Caco-2 (cell line): ENCODE data around the gene MUC22. TPM values are rescaled to one million over a fixed set of nuclear protein-coding genes. Genes with fewer than 3 reads are reported as not detected.

Experiments
- BruUV-seq: library from RNA; stranded (reverse); fragments of 400-500 nt; replicated peaks from 2 replicates; lab custom pipeline; 2021; lab: Mats Ljungman, UMichigan
- CTCF ChIA-PET: fragments of 300-600 bp; sonication (Branson Sonifier 250); formaldehyde crosslinking; loops from one replicate; lab custom pipeline; 2022; ENCODE audit warnings: antibody characterized with exemption; lab: Charles Lee
- POLR2A ChIA-PET: fragments of 300-600 bp; sonication (Branson Sonifier 250); formaldehyde crosslinking; loops from one replicate; lab custom pipeline; 2022; ENCODE audit warnings: antibody characterized with exemption; lab: Charles Lee
- DNase-seq, 2 experiments: peaks; one replicate each; pipeline versions ENCODE4 v3.0.0 to v3.0.0-alpha.2; 2020 to 2022
- H3K27me3 ChIP-seq: replicated peaks from 2 replicates; pipeline ENCODE4 v1.6.0; 2011; ENCODE audit warnings: low read length; ENCODE audit not compliant: control insufficient read depth, insufficient read depth
- H3K36me3 ChIP-seq: 2 replicates; pipeline ENCODE4 v1.5.1; 2011; ENCODE audit warnings: low read length; ENCODE audit not compliant: control insufficient read depth, insufficient read depth
- H3K4me1 ChIP-seq: fragments of 250-450 bp; sonication (Bioruptor Pico); 2 replicates; pipeline ENCODE4 v1.5.1; 2020; ENCODE audit warnings: mild to moderate bottlenecking
- H3K4me3 ChIP-seq: 2 replicates; pipeline ENCODE4 v1.5.1; 2011; ENCODE audit warnings: low read depth, mild to moderate bottlenecking, control low read depth, low read length
- H3K9me3 ChIP-seq: fragments of 250-450 bp; sonication (Bioruptor Pico); 2 replicates; pipeline ENCODE4 v1.5.1; 2020; ENCODE audit warnings: mild to moderate bottlenecking, moderate library complexity
- H3K27ac Mint-ChIP-seq: one replicate; pipeline ENCODE4 v1.8.0; 2022; ENCODE audit warnings: mixed read lengths; ENCODE audit not compliant: unreplicated experiment
- H3K27me3 Mint-ChIP-seq: one replicate; pipeline ENCODE4 v1.8.0; 2022; ENCODE audit warnings: mixed read lengths; ENCODE audit not compliant: insufficient read depth, unreplicated experiment
- H3K36me3 Mint-ChIP-seq: one replicate; pipeline ENCODE4 v1.8.0; 2022; ENCODE audit warnings: mild to moderate bottlenecking, mixed read lengths; ENCODE audit not compliant: insufficient read depth, unreplicated experiment
- H3K4me1 Mint-ChIP-seq: one replicate; pipeline ENCODE4 v1.8.0; 2022; ENCODE audit warnings: low read depth, mixed read lengths; ENCODE audit not compliant: unreplicated experiment
- H3K4me3 Mint-ChIP-seq: one replicate; pipeline ENCODE4 v1.8.0; 2022; ENCODE audit warnings: mild to moderate bottlenecking, moderate library complexity, mixed read lengths; ENCODE audit not compliant: unreplicated experiment
- H3K9me3 Mint-ChIP-seq: one replicate; pipeline ENCODE4 v1.8.0; 2022; ENCODE audit warnings: mixed read lengths; ENCODE audit not compliant: unreplicated experiment
- CTCF ChIP-seq, 2 experiments: fragments of 200-600 bp in 1 of 2; IDR thresholded peaks; 1 replicate in 1 of 2; 2 replicates in 1 of 2; pipeline versions ENCODE4 v1.5.1 to v1.8.0; 2011 to 2022; ENCODE audit warnings: antibody characterized with exemption in 1 of 2, control low read depth in 1 of 2, inconsistent platforms in 1 of 2, low read depth in 1 of 2, low read length in 1 of 2, mild to moderate bottlenecking in 1 of 2, moderate library complexity in 1 of 2; ENCODE audit not compliant: insufficient read depth in 1 of 2, severe bottlenecking in 1 of 2, unreplicated experiment in 1 of 2
- intact Hi-C: fragments of 100-400 bp; cut with micrococcal nuclease; formaldehyde crosslinking; loops from one replicate; pipeline ENCODE4 v1.10.0; 2022; ENCODE audit not compliant: unreplicated experiment
- total RNA-seq: library from RNA; stranded (reverse); gene quantifications from 2 replicates; pipeline ENCODE4 v1.2.3, GENCODE V29; 2022

Gene MUC22
- total RNA-seq, 1 experiment from 2014 or later = not detected

DNA sequence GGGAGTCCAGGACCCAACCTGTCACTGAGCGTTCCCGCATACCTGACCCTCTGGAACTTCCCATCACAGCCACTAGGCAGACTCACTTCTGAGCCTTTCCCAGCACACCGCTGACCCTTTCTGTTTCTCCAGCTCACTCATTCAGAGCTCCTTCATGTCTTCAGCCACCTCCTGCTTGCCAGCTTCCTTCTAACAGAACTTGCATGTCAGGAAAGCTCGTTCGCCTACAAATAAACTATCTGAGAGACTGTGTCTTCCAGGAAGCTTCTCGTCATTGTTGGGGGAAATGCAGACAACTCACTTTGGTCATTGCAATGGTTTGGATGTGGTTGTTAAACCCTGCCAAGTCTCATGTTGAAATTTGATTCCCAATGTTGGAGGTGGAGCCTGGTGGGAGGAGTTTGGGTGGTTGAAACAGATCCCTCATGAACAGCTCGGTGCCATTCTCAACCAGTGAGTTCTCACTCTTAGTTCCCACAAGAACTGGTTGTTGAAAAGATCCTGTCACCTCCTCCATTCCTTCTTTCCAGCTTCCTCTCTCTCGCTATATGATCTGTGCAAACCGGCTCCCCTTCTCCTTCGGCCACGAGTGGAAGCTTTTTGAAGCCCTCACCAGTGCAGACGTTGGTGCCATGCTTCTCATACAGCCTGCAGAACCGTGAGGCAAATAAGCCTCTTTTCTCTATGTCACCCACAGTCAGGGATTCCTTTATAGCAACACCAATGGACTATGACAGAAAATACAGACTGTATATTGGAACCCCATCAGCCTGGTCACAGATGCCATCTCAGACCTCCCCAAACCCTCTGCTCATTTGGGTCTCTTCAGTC, 28.1 kb upstream of the MUC22 start:
- Mint-ChIP-seq H3K4me3 (peak overlapping the region; percentile 59), H3K27ac (no peak overlapping the region), H3K4me1 (peaks cover 7% of the 10 kb centered on the region), H3K36me3 (no peaks in the 10 kb centered on the region), H3K9me3 (no peaks in the 10 kb centered on the region), H3K27me3 (peaks cover 4% of the 10 kb centered on the region)
- POLR2A ChIA-PET = no interaction called here
- BruUV-seq = no TSS peak
- peak; percentile 55 to 62 for DNase-seq
- Histone ChIP-seq H3K9me3 (no peaks in the 10 kb centered on the region), H3K4me3 (no peak overlapping the region; the same call in 1 of the 2 replicates), H3K4me1 (peaks cover 6% of the 10 kb centered on the region; the same call in 1 of the 2 replicates), H3K36me3 (no peaks in the 10 kb centered on the region), H3K27me3 (no peaks in the 10 kb centered on the region)
- CTCF ChIA-PET = interaction anchor here (0.6 to 2.3 kb wide), 7 partner anchors 21 to 105 kb away, joined by 3 to 10 read pairs (median 4); no protein-coding TSS in a partner anchor
- intact Hi-C loops = no loop called here
- TF ChIP-seq CTCF (IDR thresholded peaks at IDR 0.05; ENCODE audit: insufficient read depth in 1 of 2, low read depth in 1 of 2, low read length in 1 of 2, severe bottlenecking in 1 of 2, unreplicated experiment in 1 of 2) = peak; percentile 39 to 48

- H3K4me3 ChIP-seq = no peak within 1 kb of the TSS
- no peaks in the 10 kb centered on the region for H3K9me3 ChIP-seq
- no peak for DNase-seq
- H3K4me1 ChIP-seq = peaks cover 16% of the 10 kb centered on the region
- BruUV-seq = no TSS peak
- H3K27ac Mint-ChIP-seq = no peak within 1 kb of the TSS
- no peaks in the 10 kb centered on the region for H3K9me3 Mint-ChIP-seq
- TF ChIP-seq CTCF (IDR thresholded peaks at IDR 0.05; ENCODE audit: insufficient read depth in 1 of 2, low read depth in 1 of 2, low read length in 1 of 2, severe bottlenecking in 1 of 2, unreplicated experiment in 1 of 2) = no peak
- POLR2A ChIA-PET = no interaction called here
- H3K27me3 Mint-ChIP-seq = no peaks in the 10 kb centered on the region
- intact Hi-C loops = no loop called here
- CTCF ChIA-PET = no interaction called here
- no peaks in the 10 kb centered on the region for H3K27me3 ChIP-seq
- H3K4me1 Mint-ChIP-seq = peaks cover 10% of the 10 kb centered on the region
- H3K4me3 Mint-ChIP-seq = peak within 1 kb of the TSS; percentile 59
- no peaks in the 10 kb centered on the region for H3K36me3 ChIP-seq
- H3K36me3 Mint-ChIP-seq = peaks cover 3% of the 10 kb centered on the region
Observed at GRCh38 chr6:30983439-30983838, 26.8 kb upstream of the MUC22 start, which contains the start of gene MUC21. Gene MUC21, plus strand, starts transcription at chr6:30983718. Its CDS starts 241 bp downstream, at chr6:30983959.

DNA sequence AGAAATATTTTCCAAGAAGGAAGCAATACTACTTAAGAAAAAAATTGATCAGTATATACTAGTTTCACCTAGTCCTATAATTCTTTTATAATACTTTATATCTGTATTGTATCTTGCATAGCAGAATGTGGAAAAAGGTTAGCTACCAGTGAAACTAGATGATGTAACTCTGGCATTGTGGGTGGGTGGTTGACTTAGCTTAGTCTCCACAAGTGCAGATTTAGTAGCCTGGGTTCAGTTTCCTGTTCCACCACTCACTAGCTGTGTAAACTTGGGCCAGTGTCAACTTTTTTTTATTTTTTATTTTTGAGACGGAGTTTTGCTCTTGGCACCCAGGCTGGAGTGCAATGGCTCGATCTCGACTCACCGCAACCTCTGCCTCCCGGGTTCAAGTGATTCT, 24.8 kb upstream of the MUC22 start:
- Histone ChIP-seq H3K4me1 (peaks cover 23% of the 10 kb centered on the region), H3K36me3 (no peaks in the 10 kb centered on the region), H3K9me3 (no peaks in the 10 kb centered on the region), H3K27me3 (no peaks in the 10 kb centered on the region), H3K4me3 (no peak overlapping the region)
- TF ChIP-seq CTCF (IDR thresholded peaks at IDR 0.05; ENCODE audit: insufficient read depth in 1 of 2, low read depth in 1 of 2, low read length in 1 of 2, severe bottlenecking in 1 of 2, unreplicated experiment in 1 of 2) = no peak
- DNase-seq = no peak
- Mint-ChIP-seq H3K27ac (no peak overlapping the region), H3K9me3 (no peaks in the 10 kb centered on the region), H3K27me3 (no peaks in the 10 kb centered on the region), H3K4me3 (no peak overlapping the region), H3K4me1 (peaks cover 13% of the 10 kb centered on the region), H3K36me3 (peaks cover 6% of the 10 kb centered on the region)
- POLR2A ChIA-PET = no interaction called here
- intact Hi-C loops = no loop called here
- CTCF ChIA-PET = no interaction called here
- BruUV-seq = no TSS peak
